Prostate gland (tissue), 2 donors: ENCODE data around the gene ENGASE. TPM values are rescaled to one million over a fixed set of nuclear protein-coding genes. Genes with fewer than 3 reads are reported as not detected.

Experiments used
- DNase-seq: peaks from one replicate; pipeline ENCODE4 v3.0.0-alpha.2; 2019; ENCODE audit warnings: low spot score
- H3K27ac ChIP-seq, 2 donors: fragments of 200-600 bp; sonication (generic); 2 replicates each; pipeline ENCODE4 v1.5.1; 2017 to 2019
- H3K27me3 ChIP-seq: fragments of 200-600 bp; sonication (generic); replicated peaks from 2 replicates; pipeline ENCODE4 v1.5.1; 2019; ENCODE audit not compliant: insufficient read depth
- H3K36me3 ChIP-seq, 2 donors: fragments of 200-600 bp; sonication (generic); 1 replicate in 1 of 2; 2 replicates in 1 of 2; pipeline versions ENCODE4 v1.5.1 to v1.8.1; 2017 to 2019
- H3K4me1 ChIP-seq: fragments of 200-600 bp; sonication (generic); replicated peaks from 2 replicates; pipeline ENCODE4 v1.5.1; 2019
- H3K4me3 ChIP-seq, 2 donors: fragments of 200-600 bp; sonication (generic); 2 replicates each; pipeline ENCODE4 v1.5.1; 2017 to 2019
- H3K9me3 ChIP-seq: fragments of 200-600 bp; sonication (generic); 2 replicates; pipeline ENCODE4 v1.5.1; 2017
- CTCF ChIP-seq, 4 experiments: fragments of 200-600 bp in 2 of 4; fragments of 450-650 bp in 2 of 4; sonication (generic) in 2 of 4; IDR thresholded peaks; 1 replicate in 3 of 4; 2 replicates in 1 of 4; pipeline ENCODE4 v1.5.1; 2016 to 2019; ENCODE audit warnings: antibody characterized with exemption in 4 of 4, mild to moderate bottlenecking in 2 of 4, moderate library complexity in 2 of 4
- POLR2A ChIP-seq: fragments of 450-650 bp; IDR thresholded peaks from one replicate; pipeline ENCODE4 v1.6.1; 2016; ENCODE audit warnings: antibody characterized with exemption, mild to moderate bottlenecking
- POLR2AphosphoS5 ChIP-seq: sonication (generic); formaldehyde crosslinking; IDR thresholded peaks from one replicate; pipeline ENCODE4 v1.6.1; 2017; ENCODE audit warnings: antibody characterized with exemption
- WGBS: methylation state at CpG from one replicate; pipeline ENCODE4 v1.1.5; 2018; 5-methylcytosine and 5-hydroxymethylcytosine counted together
- intact Hi-C: fragments of 100-400 bp; cut with DNase I; formaldehyde crosslinking; loops from one replicate; pipeline ENCODE4 v1.14.2; 2022
- total RNA-seq, 2 donors: library from RNA; depleted of rRNA; stranded (reverse); fragments of >200 nt; gene quantifications; one replicate each; pipeline ENCODE4 v1.1.0, GENCODE V29; 2016

The ENGASE gene
- total RNA-seq, 2 donors from 2014 or later, result 19.4 to 45.7 TPM

- 87% methylated on average over 15 of the region's 19 CpGs for WGBS
- H3K4me1 ChIP-seq, result peaks cover 18% of the 10 kb centered on the region
- H3K9me3 ChIP-seq, result no peaks in the 10 kb centered on the region
- H3K27me3 ChIP-seq, result peaks cover 8% of the 10 kb centered on the region
- no peaks in the 10 kb centered on the region for H3K36me3 ChIP-seq
- DNase-seq, result no peak
- H3K4me3 ChIP-seq, result no peak overlapping the region
- H3K27ac ChIP-seq, result no peak overlapping the region
- TF ChIP-seq POLR2A (no peak), POLR2AphosphoS5 (no peak), CTCF (IDR thresholded peaks at IDR 0.05) (no peak)
- intact Hi-C loops, result no loop called here
Observed at GRCh38 chr17:79116575-79117368, 42.1 kb downstream of the ENGASE start.

GRCh38 chr17:79117905-79118487 is 43.4 kb downstream of the ENGASE start:
- H3K4me3 ChIP-seq, result no peak overlapping the region
- peaks cover 8% of the 10 kb centered on the region for H3K27me3 ChIP-seq
- no peak for TF ChIP-seq POLR2AphosphoS5
- intact Hi-C loops, result no loop called here
- H3K9me3 ChIP-seq, result no peaks in the 10 kb centered on the region
- H3K4me1 ChIP-seq, result peaks cover 18% of the 10 kb centered on the region
- DNase-seq, result no peak
- H3K27ac ChIP-seq, result no peak overlapping the region
- WGBS, result 63% methylated on average over 17 of the region's 21 CpGs
- no peaks in the 10 kb centered on the region for H3K36me3 ChIP-seq

GRCh38 chr17:79118924-79119323 is 44.3 kb downstream of the ENGASE start:
- 93% methylated on average over 4 of the region's 4 CpGs for WGBS
- intact Hi-C loops, result no loop called here
- no peak for TF ChIP-seq POLR2AphosphoS5
- TF ChIP-seq CTCF (IDR thresholded peaks at IDR 0.05), result no peak
- TF ChIP-seq POLR2A, result no peak
- Histone ChIP-seq H3K27ac (no peak overlapping the region), H3K27me3 (peaks cover 8% of the 10 kb centered on the region), H3K4me1 (peaks cover 18% of the 10 kb centered on the region), H3K9me3 (no peaks in the 10 kb centered on the region), H3K36me3 (no peaks in the 10 kb centered on the region), H3K4me3 (no peak overlapping the region)
- DNase-seq, result no peak

DNA sequence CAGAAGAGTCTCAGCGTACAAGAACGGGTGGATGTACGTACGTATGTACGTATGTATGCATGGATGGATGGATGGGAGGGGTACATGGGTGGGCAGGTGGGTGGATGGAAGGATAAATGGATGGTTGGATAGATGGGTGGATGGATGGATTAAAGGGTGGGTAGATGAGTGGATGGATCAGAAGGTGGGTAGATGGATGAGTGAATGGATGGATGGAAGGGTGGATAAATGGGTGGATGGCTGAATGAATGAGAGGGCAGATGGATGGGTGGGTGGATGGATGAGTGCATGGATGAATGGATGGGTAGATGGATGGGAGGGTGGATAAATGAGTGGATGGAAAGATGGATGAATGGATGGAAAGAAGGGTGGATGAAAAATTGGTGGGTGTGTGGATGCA is 45.6 kb downstream of the ENGASE start:
- 74% methylated on average over 5 of the region's 5 CpGs for WGBS
- Histone ChIP-seq H3K36me3 (no peaks in the 10 kb centered on the region), H3K4me1 (peaks cover 6% of the 10 kb centered on the region), H3K9me3 (no peaks in the 10 kb centered on the region), H3K4me3 (no peak overlapping the region), H3K27me3 (peaks cover 8% of the 10 kb centered on the region), H3K27ac (no peak overlapping the region)
- intact Hi-C loops, result no loop called here
- no peak for DNase-seq
- TF ChIP-seq CTCF (IDR thresholded peaks at IDR 0.05) (no peak), POLR2AphosphoS5 (no peak), POLR2A (no peak)

DNA sequence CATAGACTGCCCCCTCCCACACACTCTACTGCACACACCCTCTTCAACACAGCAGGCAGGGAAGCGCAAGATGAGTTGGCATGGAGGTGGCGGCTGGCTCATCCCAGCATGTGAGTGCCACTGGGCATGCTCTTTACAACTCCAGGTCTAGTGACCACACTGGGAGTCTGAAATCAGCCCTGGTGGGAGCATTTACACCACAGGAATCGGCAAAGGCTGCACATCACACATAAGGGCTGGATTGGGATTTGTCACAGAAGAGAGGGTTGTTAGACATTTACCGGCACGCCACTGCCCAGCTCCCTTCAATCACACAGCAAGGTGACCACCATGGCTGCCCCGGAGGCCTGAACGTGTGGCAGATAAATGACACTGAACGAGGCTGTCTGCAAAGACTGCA is 49.4 kb downstream of the ENGASE start:
- TF ChIP-seq CTCF (IDR thresholded peaks at IDR 0.05), result no peak
- no peak for TF ChIP-seq POLR2A
- TF ChIP-seq POLR2AphosphoS5, result no peak
- no peak for DNase-seq
- Histone ChIP-seq H3K36me3 (no peaks in the 10 kb centered on the region), H3K27ac (no peak overlapping the region), H3K4me1 (no peaks in the 10 kb centered on the region), H3K27me3 (peaks cover 14% of the 10 kb centered on the region), H3K9me3 (no peaks in the 10 kb centered on the region), H3K4me3 (no peak overlapping the region)
- 95% methylated on average over 8 of the region's 8 CpGs for WGBS
- intact Hi-C loops, result no loop called here
